HCT116 (cell line): ENCODE results near the gene OR52K2. TPM values are rescaled to one million over a fixed set of nuclear protein-coding genes. Genes with fewer than 3 reads are reported as not detected.
"Not testable (repeated sequence)": the region's sequence is repeated elsewhere in the genome, so short reads cannot be mapped to it uniquely, and the experiment has no call there.

ENCODE experiments used
- ATAC-seq: fragments of 200-7000 bp; cut with Tn5 transposase; 2 replicates; pipeline ENCODE4 v1.9.1; 2020; ENCODE audit warnings: mild to moderate bottlenecking, moderate library complexity
- Bru-seq: library from RNA; stranded (reverse); fragments of 400-500 nt; gene quantifications from one replicate; lab custom pipeline; 2021; lab: Mats Ljungman, UMichigan
- BruChase-seq, 2 experiments: library from RNA; stranded (reverse); fragments of 400-500 nt; gene quantifications; one replicate each; lab custom pipeline; 2021; lab: Mats Ljungman, UMichigan
- BruUV-seq: library from RNA; stranded (reverse); fragments of 400-500 nt; replicated peaks from 2 replicates; lab custom pipeline; 2021; lab: Mats Ljungman, UMichigan
- CTCF ChIA-PET: fragments of 300-600 bp; sonication (Branson Sonifier 250); formaldehyde crosslinking; loops from one replicate; lab custom pipeline; 2021; ENCODE audit warnings: antibody characterized with exemption; lab: Charles Lee
- POLR2A ChIA-PET: fragments of 300-600, 350-600 bp; sonication (Branson Sonifier 250); formaldehyde crosslinking; loops from one replicate; lab custom pipeline; 2021; ENCODE audit warnings: antibody characterized with exemption; lab: Charles Lee
- RAD21 ChIA-PET, 2 experiments: fragments of 300-600 bp; sonication (Branson Sonifier 250); formaldehyde crosslinking; loops; one replicate each; lab custom pipeline; 2023; ENCODE audit warnings: low total read pairs in 2 of 2; ENCODE audit not compliant: uncharacterized antibody in 2 of 2, unreplicated experiment in 2 of 2, low non-redundant PET in 1 of 2; lab: Charles Lee
- DNase-seq: peaks from one replicate; pipeline ENCODE4 v3.0.0-alpha.2; 2010; ENCODE audit warnings: low read depth, low spot score
- H2AFZ ChIP-seq: fragments of 200-600 bp; shearing (Covaris generic), sonication (generic); 2 replicates; pipeline ENCODE4 v1.6.1; 2017; ENCODE audit warnings: low read depth, mixed run types, mixed read lengths, antibody characterized with exemption, low read length; ENCODE audit not compliant: poor library complexity, severe bottlenecking
- H3K27ac ChIP-seq: 2 replicates; pipeline ENCODE4 v1.5.1; 2012; ENCODE audit warnings: low read depth, low read length
- H3K27me3 ChIP-seq: fragments of 200-600 bp; sonication (generic); 2 replicates; pipeline ENCODE4 v1.6.1; 2016; ENCODE audit warnings: mixed run types, low read length, mixed read lengths; ENCODE audit not compliant: insufficient read depth
- H3K36me3 ChIP-seq, 2 experiments: fragments of 200-500 bp in 1 of 2; fragments of 200-600 bp in 1 of 2; sonication (Bioruptor generic) in 1 of 2; sonication (generic) in 1 of 2; 2 replicates each; pipeline versions ENCODE4 v1.5.1 to v1.6.1; 2014 to 2016; ENCODE audit warnings: low read length in 2 of 2, inconsistent platforms in 1 of 2, mixed read lengths in 1 of 2, mixed run types in 1 of 2; ENCODE audit not compliant: insufficient read depth in 2 of 2, control insufficient read depth in 1 of 2
- H3K4me1 ChIP-seq, 2 experiments: fragments of 200-600 bp in 1 of 2; sonication (generic) in 1 of 2; 2 replicates each; pipeline versions ENCODE4 v1.5.1 to v1.6.1; 2012 to 2017; ENCODE audit warnings: low read length in 2 of 2, inconsistent platforms in 1 of 2, mild to moderate bottlenecking in 1 of 2, mixed read lengths in 1 of 2, mixed run types in 1 of 2, moderate library complexity in 1 of 2; ENCODE audit not compliant: insufficient read depth in 2 of 2, control insufficient read depth in 1 of 2
- H3K4me2 ChIP-seq: fragments of 200-600 bp; sonication (generic); 2 replicates; pipeline ENCODE4 v1.6.1; 2017; ENCODE audit warnings: mixed run types, low read length, mixed read lengths
- H3K4me3 ChIP-seq, 2 experiments: fragments of 200-600 bp in 1 of 2; sonication (generic) in 1 of 2; replicated peaks in 1 of 2; 2 replicates each; pipeline ENCODE4 v1.5.1; 2011 to 2016; ENCODE audit warnings: low read length in 2 of 2, control low read depth in 1 of 2, low read depth in 1 of 2, mild to moderate bottlenecking in 1 of 2, mixed read lengths in 1 of 2, mixed run types in 1 of 2
- H3K79me2 ChIP-seq: fragments of 200-600 bp; sonication (generic); 2 replicates; pipeline ENCODE4 v1.6.1; 2017; ENCODE audit warnings: mild to moderate bottlenecking, mixed run types, low read length, moderate library complexity, mixed read lengths; ENCODE audit not compliant: insufficient read depth
- H3K9ac ChIP-seq: fragments of 200-600 bp; sonication (generic); 2 replicates; pipeline ENCODE4 v1.6.1; 2016; ENCODE audit warnings: low read length, mixed read lengths
- H3K9me2 ChIP-seq: fragments of 200-600 bp; sonication (generic), shearing (Covaris generic); 2 replicates; pipeline ENCODE4 v1.6.1; 2017; ENCODE audit warnings: mixed run types, mild to moderate bottlenecking, moderate library complexity; ENCODE audit not compliant: insufficient read depth
- H3K9me3 ChIP-seq, 2 experiments: fragments of 200-500 bp in 1 of 2; fragments of 200-600 bp in 1 of 2; sonication (Bioruptor generic) in 1 of 2; sonication (generic) in 1 of 2; 2 replicates each; pipeline ENCODE4 v1.6.1; 2014 to 2017; ENCODE audit warnings: low read length in 2 of 2, mixed read lengths in 2 of 2, inconsistent platforms in 1 of 2, low read depth in 1 of 2, mild to moderate bottlenecking in 1 of 2, mixed run types in 1 of 2, moderate library complexity in 1 of 2; ENCODE audit not compliant: control insufficient read depth in 1 of 2, insufficient read depth in 1 of 2
- H4K20me1 ChIP-seq: fragments of 200-600 bp; sonication (generic), shearing (Covaris generic); 2 replicates; pipeline ENCODE4 v1.6.1; 2017; ENCODE audit warnings: mixed run types, mild to moderate bottlenecking, moderate library complexity; ENCODE audit not compliant: insufficient read depth
- CBX3 ChIP-seq: IDR thresholded peaks from 2 replicates; pipeline ENCODE4 v1.6.1; 2012; ENCODE audit warnings: low read depth
- CEBPB ChIP-seq: IDR thresholded peaks from 2 replicates; pipeline ENCODE4 v1.6.1; 2012; ENCODE audit warnings: low read depth
- EGR1 ChIP-seq: IDR thresholded peaks from 2 replicates; pipeline ENCODE4 v1.6.1; 2012; ENCODE audit warnings: low read depth
- EZH2 ChIP-seq: fragments of 200-600 bp; sonication (generic); IDR thresholded peaks from 2 replicates; pipeline ENCODE4 v1.6.1; 2017; ENCODE audit warnings: antibody characterized with exemption, mixed run types
- EZH2phosphoT487 ChIP-seq: fragments of 200-600 bp; IDR thresholded peaks from 2 replicates; pipeline ENCODE4 v1.6.1; 2018; ENCODE audit warnings: antibody characterized with exemption, borderline replicate concordance
- FOSL1 ChIP-seq: IDR thresholded peaks from 2 replicates; pipeline ENCODE4 v1.6.1; 2012; ENCODE audit warnings: low read depth
- JUND ChIP-seq: IDR thresholded peaks from 2 replicates; pipeline ENCODE4 v1.6.1; 2012
- POLR2A ChIP-seq: IDR thresholded peaks from 2 replicates; pipeline ENCODE4 v1.7.0; 2011; ENCODE audit warnings: borderline replicate concordance; ENCODE audit not compliant: insufficient read depth, insufficient read length; ENCODE audit errors: extremely low read depth
- POLR2AphosphoS5 ChIP-seq: IDR thresholded peaks from 2 replicates; pipeline ENCODE4 v1.6.1; 2011; ENCODE audit warnings: mild to moderate bottlenecking, low read depth, low read length, moderate library complexity
- RAD21 ChIP-seq: IDR thresholded peaks from 2 replicates; pipeline ENCODE4 v1.6.1; 2012; ENCODE audit warnings: low read depth, mild to moderate bottlenecking
- SIN3A ChIP-seq: IDR thresholded peaks from 2 replicates; pipeline ENCODE4 v1.6.1; 2012; ENCODE audit warnings: low read depth
- SP1 ChIP-seq: IDR thresholded peaks from 2 replicates; pipeline ENCODE4 v1.6.1; 2012; ENCODE audit warnings: low read depth
- TCF7L2 ChIP-seq: IDR thresholded peaks from 2 replicates; pipeline ENCODE4 v1.7.0; 2011; ENCODE audit warnings: borderline replicate concordance, inconsistent platforms; ENCODE audit not compliant: insufficient read depth, insufficient read length; ENCODE audit errors: extremely low read depth
- YY1 ChIP-seq: IDR thresholded peaks from 2 replicates; pipeline ENCODE4 v1.6.1; 2011; ENCODE audit warnings: low read length, low read depth, moderate library complexity, mild to moderate bottlenecking; ENCODE audit not compliant: insufficient replicate concordance; ENCODE audit errors: extremely low read depth
- ZFX ChIP-seq: fragments of 450-650 bp; IDR thresholded peaks from 2 replicates; pipeline ENCODE4 v1.6.1; 2017
- ZNF274 ChIP-seq: fragments of 200-500 bp; sonication (Bioruptor generic); IDR thresholded peaks from 2 replicates; pipeline ENCODE4 v1.6.1; 2014; ENCODE audit warnings: mild to moderate bottlenecking, low read depth, low read length, inconsistent platforms
- intact Hi-C: fragments of 100-400 bp; cut with micrococcal nuclease; formaldehyde crosslinking; loops from 2 replicates; pipeline ENCODE4 v1.10.0; 2022
- long read RNA-seq: library from polyadenylated mRNA; unstranded; transcript quantifications from one replicate; pipeline ENCODE4 v2.0.0, GENCODE V29; 2021; ENCODE audit not compliant: unreplicated experiment
- polyA plus RNA-seq: library from polyadenylated mRNA; unstranded; fragments of >200 nt; gene quantifications from 2 replicates; pipeline ENCODE4 v1.2.1, GENCODE V29; 2012; ENCODE audit warnings: missing spikeins
- total RNA-seq: library from RNA; stranded (reverse); gene quantifications from one replicate; pipeline ENCODE4 v1.2.1, GENCODE V29; 2021; ENCODE audit not compliant: unreplicated experiment
- TF ChIP-seq, protein P1 (sequence below), 3 experiments: fragments of 200-600 bp in 1 of 3; sonication (generic) in 1 of 3; IDR thresholded peaks in 2 of 3; conservative IDR thresholded peaks in 1 of 3; 2 replicates each; pipeline ENCODE4 v1.5.1; 2012 to 2017; ENCODE audit warnings: low read depth in 2 of 3, low read length in 2 of 3, antibody characterized with exemption in 1 of 3, borderline replicate concordance in 1 of 3, control low read depth in 1 of 3, mild to moderate bottlenecking in 1 of 3, mixed read lengths in 1 of 3, mixed run types in 1 of 3, moderate library complexity in 1 of 3; ENCODE audit not compliant: insufficient read depth in 1 of 3
- TF ChIP-seq, protein P2 (sequence below): IDR thresholded peaks from 2 replicates; pipeline ENCODE4 v1.6.1; 2011; ENCODE audit warnings: mild to moderate bottlenecking, low read length, moderate library complexity; ENCODE audit not compliant: insufficient replicate concordance; ENCODE audit errors: extremely low read depth
- TF ChIP-seq, protein P3 (sequence below): IDR thresholded peaks from 2 replicates; pipeline ENCODE4 v1.6.1; 2012

The OR52K2 gene
- total RNA-seq (not detected), Bru-seq, nascent RNA (not detected), BruChase-seq, experiment 1, labeled RNA remaining after a 6-hour chase (not detected), BruChase-seq, experiment 2, labeled RNA remaining after a 2-hour chase (not detected)
- not detected in 2 replicates for polyA plus RNA-seq
- long read RNA-seq = 0 reads

DNA sequence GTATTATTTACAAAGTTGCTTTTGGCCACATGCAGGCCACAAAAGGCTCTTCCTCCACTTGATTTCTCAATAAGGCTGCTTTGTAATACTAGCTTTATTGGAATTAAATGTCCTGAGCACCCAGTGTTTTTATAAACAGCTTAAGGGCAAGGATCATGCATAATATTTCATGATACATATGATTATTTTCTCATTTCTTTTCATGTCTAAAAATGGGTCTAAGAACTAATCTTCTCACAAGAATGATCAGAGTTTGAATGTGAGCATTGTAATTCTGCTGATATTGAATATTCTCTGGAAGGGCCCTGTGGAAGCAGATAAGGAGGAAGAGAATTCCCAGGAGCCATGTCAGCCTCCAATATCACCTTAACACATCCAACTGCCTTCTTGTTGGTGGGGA, at the start of gene OR52K2:
OR52K2 (plus strand) TSS at position 301 of the 400 bp plus-strand sequence; CDS start at position 346, 45 bp downstream.
- POLR2A ChIA-PET = no interaction called here
- no peak for ATAC-seq

DNA sequence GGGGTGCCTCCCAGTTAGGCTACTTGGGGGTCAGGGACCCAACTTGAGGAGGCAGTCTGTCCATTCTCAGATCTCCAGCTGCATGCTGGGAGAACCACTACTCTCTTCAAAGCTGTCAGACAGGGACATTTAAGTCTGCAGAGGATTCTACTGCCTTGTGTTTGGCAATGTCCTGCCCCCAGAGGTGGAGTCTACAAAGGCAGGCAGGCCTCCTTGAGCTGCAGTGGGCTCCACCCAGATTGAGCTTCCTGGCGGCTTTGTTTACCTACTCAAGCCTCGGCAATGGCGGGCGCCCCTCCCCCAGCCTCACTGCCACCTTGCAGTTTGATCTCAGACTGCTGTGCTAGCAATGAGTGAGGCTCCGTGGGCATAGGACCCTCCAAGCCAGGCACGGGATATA, 42.9 kb upstream of the OR52K2 start:
- CTCF ChIA-PET = not testable (repeated sequence)

More for the DNA sequence above, at the start of gene OR52K2:
- intact Hi-C loops = no loop called here
- BruUV-seq = no TSS peak
- no peak within 1 kb of the TSS for H3K27ac ChIP-seq
- DNase-seq = no peak
- TF ChIP-seq SP1 (no peak), ZFX (no peak), JUND (no peak), SIN3A (no peak), EZH2 (no peak), CBX3 (no peak), EZH2phosphoT487 (no peak), RAD21 (no peak), EGR1 (no peak), FOSL1 (no peak), YY1 (no peak), TCF7L2 (no peak), POLR2A (no peak), ZNF274 (no peak), CEBPB (no peak), POLR2AphosphoS5 (no peak)
- TF ChIP-seq, protein P1, sequence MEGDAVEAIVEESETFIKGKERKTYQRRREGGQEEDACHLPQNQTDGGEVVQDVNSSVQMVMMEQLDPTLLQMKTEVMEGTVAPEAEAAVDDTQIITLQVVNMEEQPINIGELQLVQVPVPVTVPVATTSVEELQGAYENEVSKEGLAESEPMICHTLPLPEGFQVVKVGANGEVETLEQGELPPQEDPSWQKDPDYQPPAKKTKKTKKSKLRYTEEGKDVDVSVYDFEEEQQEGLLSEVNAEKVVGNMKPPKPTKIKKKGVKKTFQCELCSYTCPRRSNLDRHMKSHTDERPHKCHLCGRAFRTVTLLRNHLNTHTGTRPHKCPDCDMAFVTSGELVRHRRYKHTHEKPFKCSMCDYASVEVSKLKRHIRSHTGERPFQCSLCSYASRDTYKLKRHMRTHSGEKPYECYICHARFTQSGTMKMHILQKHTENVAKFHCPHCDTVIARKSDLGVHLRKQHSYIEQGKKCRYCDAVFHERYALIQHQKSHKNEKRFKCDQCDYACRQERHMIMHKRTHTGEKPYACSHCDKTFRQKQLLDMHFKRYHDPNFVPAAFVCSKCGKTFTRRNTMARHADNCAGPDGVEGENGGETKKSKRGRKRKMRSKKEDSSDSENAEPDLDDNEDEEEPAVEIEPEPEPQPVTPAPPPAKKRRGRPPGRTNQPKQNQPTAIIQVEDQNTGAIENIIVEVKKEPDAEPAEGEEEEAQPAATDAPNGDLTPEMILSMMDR (IDR thresholded peaks at IDR 0.05 in 2 of 3, conservative IDR thresholded peaks at IDR 0.05 in 1 of 3; ENCODE audit: borderline replicate concordance in 1 of 3, insufficient read depth in 1 of 3, low read depth in 2 of 3, low read length in 2 of 3) = no peak
- TF ChIP-seq, protein P2, sequence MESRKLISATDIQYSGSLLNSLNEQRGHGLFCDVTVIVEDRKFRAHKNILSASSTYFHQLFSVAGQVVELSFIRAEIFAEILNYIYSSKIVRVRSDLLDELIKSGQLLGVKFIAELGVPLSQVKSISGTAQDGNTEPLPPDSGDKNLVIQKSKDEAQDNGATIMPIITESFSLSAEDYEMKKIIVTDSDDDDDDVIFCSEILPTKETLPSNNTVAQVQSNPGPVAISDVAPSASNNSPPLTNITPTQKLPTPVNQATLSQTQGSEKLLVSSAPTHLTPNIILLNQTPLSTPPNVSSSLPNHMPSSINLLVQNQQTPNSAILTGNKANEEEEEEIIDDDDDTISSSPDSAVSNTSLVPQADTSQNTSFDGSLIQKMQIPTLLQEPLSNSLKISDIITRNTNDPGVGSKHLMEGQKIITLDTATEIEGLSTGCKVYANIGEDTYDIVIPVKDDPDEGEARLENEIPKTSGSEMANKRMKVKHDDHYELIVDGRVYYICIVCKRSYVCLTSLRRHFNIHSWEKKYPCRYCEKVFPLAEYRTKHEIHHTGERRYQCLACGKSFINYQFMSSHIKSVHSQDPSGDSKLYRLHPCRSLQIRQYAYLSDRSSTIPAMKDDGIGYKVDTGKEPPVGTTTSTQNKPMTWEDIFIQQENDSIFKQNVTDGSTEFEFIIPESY = no peak
- TF ChIP-seq, protein P3, sequence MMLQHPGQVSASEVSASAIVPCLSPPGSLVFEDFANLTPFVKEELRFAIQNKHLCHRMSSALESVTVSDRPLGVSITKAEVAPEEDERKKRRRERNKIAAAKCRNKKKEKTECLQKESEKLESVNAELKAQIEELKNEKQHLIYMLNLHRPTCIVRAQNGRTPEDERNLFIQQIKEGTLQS = no peak
- TF ChIP-seq, all 23 proteins: peak for 0
- Histone ChIP-seq H3K9ac (no peak within 1 kb of the TSS), H3K9me3 (no peaks in the 10 kb centered on the region), H3K4me3 (no peak within 1 kb of the TSS), H3K4me2 (no peak within 1 kb of the TSS), H4K20me1 (no peaks in the 10 kb centered on the region), H3K4me1 (no peaks in the 10 kb centered on the region), H3K36me3 (no peaks in the 10 kb centered on the region), H2AFZ (no peak within 1 kb of the TSS), H3K27me3 (peaks cover 25% of the 10 kb centered on the region; the same call in 1 of the 2 replicates), H3K9me2 (no peaks in the 10 kb centered on the region), H3K79me2 (no peaks in the 10 kb centered on the region)
- ChIA-PET RAD21 (no interaction called here), CTCF (no interaction called here)

More for the DNA sequence above, 42.9 kb upstream of the OR52K2 start:
- H3K36me3 ChIP-seq, H3K9me2 ChIP-seq, ATAC-seq, H3K4me1 ChIP-seq, BruUV-seq, RAD21 ChIA-PET, H3K4me3 ChIP-seq, intact Hi-C loops, POLR2A ChIA-PET, H3K27ac ChIP-seq, H3K9me3 ChIP-seq, H4K20me1 ChIP-seq, H2AFZ ChIP-seq, H3K4me2 ChIP-seq, H3K9ac ChIP-seq, DNase-seq, H3K79me2 ChIP-seq: not testable (repeated sequence)
- peaks cover 13% of the 10 kb centered on the region for H3K27me3 ChIP-seq
